Measurements from ENCODE around the gene FKTN.

Gene FKTN

DNA sequence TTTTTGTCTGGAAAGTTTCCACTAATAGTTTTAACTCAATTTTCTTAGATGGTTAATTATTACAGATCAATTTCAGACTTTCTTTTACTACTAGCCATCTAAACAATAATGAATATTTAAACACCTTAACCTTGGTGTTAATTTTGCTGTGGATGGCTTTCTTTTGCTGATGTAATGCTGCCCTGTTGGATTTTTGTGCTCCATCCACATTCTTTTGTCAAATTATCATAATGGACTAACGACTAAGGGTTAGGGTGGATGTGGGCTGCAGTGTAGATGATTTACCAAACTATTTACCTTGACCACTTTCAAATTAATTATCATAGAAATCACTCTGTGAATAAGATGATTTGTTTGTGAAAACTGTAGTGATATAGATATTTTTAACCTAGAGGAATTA is 120.8 kb downstream of the FKTN start:
- no peak for DNase-seq (ENCODE audit: low spot score)

DNA sequence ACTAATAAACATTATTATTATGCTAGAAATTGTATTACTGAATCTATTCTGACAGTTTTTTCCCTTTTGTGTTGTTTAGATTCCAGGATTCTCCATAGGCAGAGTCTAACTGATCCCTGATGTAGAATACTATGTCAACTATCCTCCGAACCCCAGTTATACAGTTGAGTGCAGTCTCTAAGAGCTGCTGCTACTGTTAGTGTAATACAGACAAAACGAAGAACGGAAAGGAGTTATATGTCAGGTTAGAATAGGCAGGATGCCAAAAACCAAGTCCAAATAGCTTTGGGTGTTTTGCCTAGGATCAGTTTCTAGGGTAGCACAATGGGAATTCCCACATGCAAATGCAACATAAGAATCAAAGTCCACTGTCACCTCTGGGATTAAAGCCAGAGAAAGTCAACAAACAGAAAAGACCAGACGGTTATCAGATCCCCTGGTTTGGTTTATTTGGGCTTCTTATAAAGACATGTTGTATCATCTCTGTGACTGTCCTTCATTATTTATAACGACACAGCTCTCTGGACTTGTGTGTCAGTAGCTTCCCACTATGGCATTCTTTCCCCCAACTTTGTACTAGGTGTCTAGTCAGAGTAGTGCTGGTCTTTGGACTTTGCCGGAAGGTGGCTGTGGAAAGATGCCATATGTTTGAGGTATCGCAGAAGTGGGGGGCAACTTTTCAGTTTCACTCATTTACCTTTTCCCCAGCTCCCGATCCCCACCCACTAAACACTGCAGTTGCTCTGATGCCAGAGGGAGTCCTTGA is 121.5 kb downstream of the FKTN start:
- DNase-seq (ENCODE audit: low spot score), result no peak

DNA sequence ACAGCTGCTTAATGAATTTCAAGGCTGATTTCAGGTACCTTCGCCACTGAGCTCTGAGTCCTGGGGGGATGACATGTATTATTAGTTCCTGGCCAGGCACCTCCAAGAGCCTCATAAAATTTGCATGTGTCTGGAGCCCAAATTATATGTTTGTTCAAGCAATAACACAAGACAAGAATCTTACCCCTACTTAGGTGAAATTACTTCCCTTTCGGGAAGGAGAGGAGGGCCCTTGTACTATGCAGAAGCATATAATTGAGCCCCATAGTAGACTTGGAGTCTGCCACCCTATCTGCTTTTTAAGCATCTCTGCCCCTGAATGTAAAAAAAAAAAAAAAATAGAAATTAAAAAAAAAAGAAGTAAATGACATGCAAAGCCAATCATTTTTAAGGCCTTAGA is 123.4 kb downstream of the FKTN start:
- DNase-seq (ENCODE audit: low spot score), result no peak

DNA sequence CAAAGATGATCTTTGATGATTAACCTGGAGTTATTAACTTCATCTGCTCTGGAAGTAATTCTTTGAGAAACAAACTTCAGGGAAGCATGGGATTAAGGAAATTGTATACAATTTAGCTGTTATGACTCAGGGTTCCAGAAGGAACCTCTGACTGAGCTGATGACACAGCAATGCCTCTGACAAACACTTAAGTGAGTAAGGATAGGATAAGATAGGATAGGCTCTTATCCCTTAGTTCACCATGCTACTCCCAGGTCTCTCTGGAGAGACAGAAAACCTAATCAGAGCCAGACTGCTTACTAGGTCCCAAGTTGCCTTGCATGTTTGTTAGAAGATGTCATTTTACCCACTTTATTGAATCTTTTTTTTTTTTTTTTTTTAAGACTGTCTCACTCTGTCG is 123.8 kb downstream of the FKTN start:
- no peak for DNase-seq (ENCODE audit: low spot score)

DNA sequence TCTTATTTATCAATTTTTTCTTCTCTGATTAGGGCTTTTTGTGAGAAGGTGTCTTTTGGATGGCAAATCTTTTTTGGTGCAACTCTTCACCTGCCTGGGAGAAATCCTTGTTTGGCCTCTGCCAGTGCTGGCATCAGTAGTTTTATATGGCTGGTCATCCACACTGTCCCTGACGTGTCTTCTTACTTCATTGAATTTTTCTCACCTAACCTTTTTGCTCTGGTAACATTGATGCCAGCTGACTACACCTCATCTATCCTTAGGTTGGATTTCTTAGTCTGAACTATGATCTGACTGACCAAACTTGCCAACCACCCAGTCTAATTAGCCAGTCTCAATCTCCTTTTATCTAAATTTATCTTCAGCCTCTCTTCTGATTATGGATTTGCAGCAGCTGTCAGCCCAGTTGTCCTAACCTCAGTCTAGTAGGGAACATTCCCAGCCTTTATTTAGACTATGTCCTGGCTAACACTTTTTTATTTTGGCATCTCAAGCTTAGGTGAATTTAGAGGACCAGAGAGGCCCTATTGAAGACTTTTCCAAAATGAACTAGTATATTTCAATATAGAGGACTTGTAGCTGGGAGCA is 125.9 kb downstream of the FKTN start:
- DNase-seq (ENCODE audit: low spot score), result no peak

DNA sequence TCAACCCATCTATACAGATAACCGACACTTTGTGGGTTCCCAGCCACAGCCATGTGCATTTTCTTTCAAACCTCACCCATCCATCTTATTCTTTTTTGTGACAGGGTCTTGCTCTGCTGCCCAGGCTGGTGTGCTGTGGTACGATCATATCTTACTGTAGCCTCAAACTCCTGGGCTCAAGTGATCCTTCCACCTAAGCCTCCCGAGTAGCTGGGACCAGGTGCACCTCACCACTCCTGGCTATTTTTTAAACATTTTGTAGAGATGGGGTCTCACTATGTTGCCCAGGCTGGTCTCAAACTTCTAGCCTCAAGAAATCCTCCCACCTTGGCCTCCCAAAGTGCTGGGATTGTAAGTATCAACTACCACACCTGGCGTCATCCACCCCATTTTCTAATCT is 129.0 kb downstream of the FKTN start:
- DNase-seq (ENCODE audit: low spot score), result no peak

Data from CD4-positive, alpha-beta T cell treated with Interleukin-15 for 4 hours (primary cell).